Kidney glomerular epithelial cell (primary cell): Measurements from ENCODE around the gene PIK3R1.
"Not testable (repeated sequence)": the region's sequence is repeated elsewhere in the genome, so short reads cannot be mapped to it uniquely, and the experiment has no call there.

Experiments used
- DNase-seq: peaks from one replicate; lab custom pipeline; 2025; lab: John Stamatoyannopoulos, UW

The PIK3R1 gene

GRCh38 chr5:68193481-68194036 is 22.0 kb upstream of the PIK3R1 start:
- DNase-seq = no peak

- no peak for DNase-seq
Observed at GRCh38 chr5:68194386-68194785, 21.2 kb upstream of the PIK3R1 start.

- no peak for DNase-seq
Observed at GRCh38 chr5:68195137-68195536, 20.4 kb upstream of the PIK3R1 start.

- no peak for DNase-seq
Observed at GRCh38 chr5:68196876-68197275, 18.7 kb upstream of the PIK3R1 start.

- no peak for DNase-seq
Observed at GRCh38 chr5:68200288-68200687, 15.3 kb upstream of the PIK3R1 start.

GRCh38 chr5:68210654-68211053 is 4.9 kb upstream of the PIK3R1 start:
- not testable (repeated sequence) for DNase-seq

- no peak for DNase-seq
Observed at GRCh38 chr5:68214482-68215207, 911 bp upstream of the PIK3R1 start.

- DNase-seq = peak; percentile 77
Observed at GRCh38 chr5:68215898-68216244, 315 bp downstream of the PIK3R1 start.

GRCh38 chr5:68216245-68217046 is 890 bp downstream of the PIK3R1 start:
- no peak for DNase-seq

- no peak for DNase-seq
Observed at GRCh38 chr5:68217047-68217355, 1.4 kb downstream of the PIK3R1 start.

GRCh38 chr5:68217528-68217927 is 2.0 kb downstream of the PIK3R1 start:
- DNase-seq = no peak

GRCh38 chr5:68219161-68219816 is 3.7 kb downstream of the PIK3R1 start:
- no peak for DNase-seq

- DNase-seq = no peak
Observed at GRCh38 chr5:68220260-68220659, 4.7 kb downstream of the PIK3R1 start.

- no peak for DNase-seq
Observed at GRCh38 chr5:68220914-68221313, 5.4 kb downstream of the PIK3R1 start.

- DNase-seq = no peak
Observed at GRCh38 chr5:68221488-68221887, 5.9 kb downstream of the PIK3R1 start.

- DNase-seq = no peak
Observed at GRCh38 chr5:68222310-68222709, 6.8 kb downstream of the PIK3R1 start.

- no peak for DNase-seq
Observed at GRCh38 chr5:68222824-68223354, 7.3 kb downstream of the PIK3R1 start.

- DNase-seq = no peak
Observed at GRCh38 chr5:68223904-68224303, 8.3 kb downstream of the PIK3R1 start.

- DNase-seq = no peak
Observed at GRCh38 chr5:68224509-68225187, 9.1 kb downstream of the PIK3R1 start.

- DNase-seq = peak; percentile 72
Observed at GRCh38 chr5:68225188-68225910, 9.8 kb downstream of the PIK3R1 start.

- no peak for DNase-seq
Observed at GRCh38 chr5:68225911-68226545, 10.5 kb downstream of the PIK3R1 start.
